ENCODE results near the gene VPS29.

Gene VPS29

GRCh38 chr12:110444455-110444854 is 57.5 kb downstream of the VPS29 start:
- DNase-seq (ENCODE audit: low read depth): no peak

Measured in activated T-cell treated with anti-CD3 and anti-CD28 coated beads for 48 hours (primary cell).